T-helper 1 cell treated with Interleukin-12 subunit alpha and Interleukin-12 subunit beta and Interleukin-4 antibody, amounts not matched to agents 30 μg/mL and 1 μg/mL, for 36 hours (primary cell): ENCODE measurements around the gene WNT3.

ENCODE experiments used
- H3K27ac Mint-ChIP-seq: one replicate; pipeline ENCODE4 v1.8.0; 2021; ENCODE audit warnings: mild to moderate bottlenecking, mixed read lengths
- H3K27me3 Mint-ChIP-seq: one replicate; pipeline ENCODE4 v1.8.0; 2021; ENCODE audit warnings: low read depth, mixed read lengths
- H3K36me3 Mint-ChIP-seq: one replicate; pipeline ENCODE4 v1.8.0; 2021; ENCODE audit warnings: low read depth, mixed read lengths
- H3K4me1 Mint-ChIP-seq: one replicate; pipeline ENCODE4 v1.8.0; 2021; ENCODE audit warnings: low read depth, mixed read lengths
- H3K4me3 Mint-ChIP-seq: one replicate; pipeline ENCODE4 v1.8.0; 2021; ENCODE audit warnings: mild to moderate bottlenecking, moderate library complexity, mixed read lengths
- H3K9me3 Mint-ChIP-seq: one replicate; pipeline ENCODE4 v1.8.0; 2021; ENCODE audit warnings: mixed read lengths

The WNT3 gene

GRCh38 chr17:46792071-46792470, 26.4 kb downstream of the WNT3 start:
- Mint-ChIP-seq H3K4me3 (no peak overlapping the region), H3K27ac (no peak overlapping the region), H3K4me1 (peaks cover 1% of the 10 kb centered on the region), H3K9me3 (no peaks in the 10 kb centered on the region), H3K36me3 (no peaks in the 10 kb centered on the region), H3K27me3 (peaks cover 15% of the 10 kb centered on the region)

GRCh38 chr17:46791531-46791930, 27.0 kb downstream of the WNT3 start:
- no peaks in the 10 kb centered on the region for H3K9me3 Mint-ChIP-seq
- peaks cover 15% of the 10 kb centered on the region for H3K27me3 Mint-ChIP-seq
- H3K36me3 Mint-ChIP-seq, result no peaks in the 10 kb centered on the region
- H3K4me1 Mint-ChIP-seq, result peaks cover 1% of the 10 kb centered on the region
- H3K4me3 Mint-ChIP-seq, result no peak overlapping the region
- H3K27ac Mint-ChIP-seq, result no peak overlapping the region

- H3K9me3 Mint-ChIP-seq, result no peaks in the 10 kb centered on the region
Observed at GRCh38 chr17:46790216-46790615, 28.3 kb downstream of the WNT3 start.

GRCh38 chr17:46789610-46790009, 28.9 kb downstream of the WNT3 start:
- H3K4me1 Mint-ChIP-seq, result peaks cover 1% of the 10 kb centered on the region
- H3K27me3 Mint-ChIP-seq, result peaks cover 12% of the 10 kb centered on the region
- H3K36me3 Mint-ChIP-seq, result no peaks in the 10 kb centered on the region
- H3K4me3 Mint-ChIP-seq, result no peak overlapping the region
- H3K9me3 Mint-ChIP-seq, result no peaks in the 10 kb centered on the region
- H3K27ac Mint-ChIP-seq, result no peak overlapping the region

More at GRCh38 chr17:46790216-46790615, 28.3 kb downstream of the WNT3 start:
- H3K4me3 Mint-ChIP-seq, result no peak overlapping the region
- H3K27me3 Mint-ChIP-seq, result peaks cover 12% of the 10 kb centered on the region
- no peaks in the 10 kb centered on the region for H3K36me3 Mint-ChIP-seq
- peaks cover 1% of the 10 kb centered on the region for H3K4me1 Mint-ChIP-seq
- H3K27ac Mint-ChIP-seq, result no peak overlapping the region

GRCh38 chr17:46788796-46789195, 29.7 kb downstream of the WNT3 start:
- Mint-ChIP-seq H3K27ac (no peak overlapping the region), H3K27me3 (peaks cover 9% of the 10 kb centered on the region), H3K36me3 (no peaks in the 10 kb centered on the region), H3K4me1 (peaks cover 1% of the 10 kb centered on the region), H3K9me3 (no peaks in the 10 kb centered on the region), H3K4me3 (no peak overlapping the region)

GRCh38 chr17:46788300-46788699, 30.2 kb downstream of the WNT3 start:
- Mint-ChIP-seq H3K4me1 (peaks cover 1% of the 10 kb centered on the region), H3K36me3 (no peaks in the 10 kb centered on the region), H3K27me3 (peaks cover 4% of the 10 kb centered on the region), H3K27ac (no peak overlapping the region), H3K9me3 (no peaks in the 10 kb centered on the region), H3K4me3 (no peak overlapping the region)

GRCh38 chr17:46787478-46787877, 31.0 kb downstream of the WNT3 start:
- Mint-ChIP-seq H3K27ac (no peak overlapping the region), H3K4me1 (peaks cover 1% of the 10 kb centered on the region), H3K4me3 (no peak overlapping the region), H3K9me3 (no peaks in the 10 kb centered on the region), H3K27me3 (peaks cover 4% of the 10 kb centered on the region), H3K36me3 (no peaks in the 10 kb centered on the region)

- Mint-ChIP-seq H3K27ac (no peak overlapping the region), H3K9me3 (no peaks in the 10 kb centered on the region), H3K4me1 (peaks cover 1% of the 10 kb centered on the region), H3K4me3 (no peak overlapping the region), H3K36me3 (no peaks in the 10 kb centered on the region), H3K27me3 (peaks cover 4% of the 10 kb centered on the region)
Observed at GRCh38 chr17:46785696-46786095, 32.8 kb downstream of the WNT3 start.

GRCh38 chr17:46783031-46783593, 35.4 kb downstream of the WNT3 start:
- H3K9me3 Mint-ChIP-seq, result no peaks in the 10 kb centered on the region
- H3K4me3 Mint-ChIP-seq, result no peak overlapping the region
- peaks cover 4% of the 10 kb centered on the region for H3K27me3 Mint-ChIP-seq
- no peak overlapping the region for H3K27ac Mint-ChIP-seq
- H3K36me3 Mint-ChIP-seq, result no peaks in the 10 kb centered on the region
- H3K4me1 Mint-ChIP-seq, result no peaks in the 10 kb centered on the region

- H3K36me3 Mint-ChIP-seq, result no peaks in the 10 kb centered on the region
- no peaks in the 10 kb centered on the region for H3K9me3 Mint-ChIP-seq
- peaks cover 8% of the 10 kb centered on the region for H3K27me3 Mint-ChIP-seq
- no peak overlapping the region for H3K4me3 Mint-ChIP-seq
- H3K4me1 Mint-ChIP-seq, result no peaks in the 10 kb centered on the region
- no peak overlapping the region for H3K27ac Mint-ChIP-seq
Observed at GRCh38 chr17:46782250-46782953, 36.1 kb downstream of the WNT3 start.

- no peak overlapping the region for H3K4me3 Mint-ChIP-seq
- no peaks in the 10 kb centered on the region for H3K36me3 Mint-ChIP-seq
- H3K27me3 Mint-ChIP-seq, result peaks cover 8% of the 10 kb centered on the region
- no peak overlapping the region for H3K27ac Mint-ChIP-seq
- no peaks in the 10 kb centered on the region for H3K4me1 Mint-ChIP-seq
- H3K9me3 Mint-ChIP-seq, result no peaks in the 10 kb centered on the region
Observed at GRCh38 chr17:46780003-46780373, 38.5 kb downstream of the WNT3 start.

GRCh38 chr17:46777943-46778915, 40.3 kb downstream of the WNT3 start:
- peaks cover 20% of the 10 kb centered on the region for H3K27me3 Mint-ChIP-seq
- no peak overlapping the region for H3K27ac Mint-ChIP-seq
- no peaks in the 10 kb centered on the region for H3K36me3 Mint-ChIP-seq
- H3K4me1 Mint-ChIP-seq, result no peaks in the 10 kb centered on the region
- no peaks in the 10 kb centered on the region for H3K9me3 Mint-ChIP-seq
- H3K4me3 Mint-ChIP-seq, result no peak overlapping the region

- Mint-ChIP-seq H3K36me3 (no peaks in the 10 kb centered on the region), H3K4me3 (no peak overlapping the region), H3K9me3 (no peaks in the 10 kb centered on the region), H3K4me1 (peaks cover 1% of the 10 kb centered on the region), H3K27me3 (peaks cover 32% of the 10 kb centered on the region), H3K27ac (no peak overlapping the region)
Observed at GRCh38 chr17:46776298-46777005, 42.0 kb downstream of the WNT3 start.

GRCh38 chr17:46774108-46774737, 44.3 kb downstream of the WNT3 start:
- Mint-ChIP-seq H3K9me3 (no peaks in the 10 kb centered on the region), H3K4me3 (no peak overlapping the region), H3K27ac (no peak overlapping the region), H3K27me3 (peaks cover 45% of the 10 kb centered on the region), H3K36me3 (no peaks in the 10 kb centered on the region), H3K4me1 (peaks cover 3% of the 10 kb centered on the region)
